SK-N-SH treated with all-trans-retinoic acid at 6 μM for 48 hours (cell line): ENCODE results near the gene HSD11B1.

Source experiments
- ISL1 ChIP-seq: fragments of 250-450 bp; sonication (Bioruptor Pico); IDR thresholded peaks from 2 replicates; pipeline ENCODE4 v2.1.2; 2022; ENCODE audit warnings: mild to moderate bottlenecking, moderate library complexity
- PPARA ChIP-seq: fragments of 250-450 bp; sonication (Bioruptor Pico); IDR thresholded peaks from 2 replicates; pipeline ENCODE4 v1.5.0; 2020; ENCODE audit warnings: mild to moderate bottlenecking, borderline replicate concordance
- RARB ChIP-seq: fragments of 250-450 bp; sonication (Bioruptor Pico); IDR thresholded peaks from 2 replicates; pipeline ENCODE4 v1.8.0; 2021; ENCODE audit warnings: mild to moderate bottlenecking, moderate library complexity
- TOX ChIP-seq: fragments of 250-450 bp; sonication (Bioruptor Pico); IDR thresholded peaks from 2 replicates; pipeline ENCODE4 v1.8.0; 2021; ENCODE audit warnings: mild to moderate bottlenecking, moderate library complexity, borderline replicate concordance
- TSHZ2 ChIP-seq: fragments of 250-450 bp; sonication (Bioruptor Pico); IDR thresholded peaks from 2 replicates; pipeline ENCODE4 v1.5.0; 2020; ENCODE audit warnings: mild to moderate bottlenecking, moderate library complexity
- ZNF565 ChIP-seq: fragments of 450-650 bp; formaldehyde crosslinking; conservative IDR thresholded peaks from 2 replicates; pipeline ENCODE4 v1.5.0; 2020; ENCODE audit warnings: low read depth, mild to moderate bottlenecking, moderate library complexity
- TF ChIP-seq, protein P1 (sequence below): fragments of 250-450 bp; sonication (Bioruptor Pico); IDR thresholded peaks from 2 replicates; pipeline ENCODE4 v1.5.1; 2020; ENCODE audit warnings: low read depth, mild to moderate bottlenecking, moderate library complexity
- TF ChIP-seq, protein P2 (sequence below): fragments of 250-450 bp; sonication (Bioruptor Pico); IDR thresholded peaks from 2 replicates; pipeline ENCODE4 v1.8.0; 2021; ENCODE audit warnings: low read depth, mild to moderate bottlenecking, moderate library complexity, borderline replicate concordance
- TF ChIP-seq, protein P3 (sequence below): fragments of 250-450 bp; sonication (Bioruptor Pico); IDR thresholded peaks from 2 replicates; pipeline ENCODE4 v1.8.0; 2020; ENCODE audit warnings: mild to moderate bottlenecking, moderate library complexity, borderline replicate concordance
- TF ChIP-seq, protein P4 (sequence below): fragments of 250-450 bp; sonication (Bioruptor Pico); IDR thresholded peaks from 2 replicates; pipeline ENCODE4 v1.5.1; 2021; ENCODE audit warnings: mild to moderate bottlenecking, moderate library complexity

DNA sequence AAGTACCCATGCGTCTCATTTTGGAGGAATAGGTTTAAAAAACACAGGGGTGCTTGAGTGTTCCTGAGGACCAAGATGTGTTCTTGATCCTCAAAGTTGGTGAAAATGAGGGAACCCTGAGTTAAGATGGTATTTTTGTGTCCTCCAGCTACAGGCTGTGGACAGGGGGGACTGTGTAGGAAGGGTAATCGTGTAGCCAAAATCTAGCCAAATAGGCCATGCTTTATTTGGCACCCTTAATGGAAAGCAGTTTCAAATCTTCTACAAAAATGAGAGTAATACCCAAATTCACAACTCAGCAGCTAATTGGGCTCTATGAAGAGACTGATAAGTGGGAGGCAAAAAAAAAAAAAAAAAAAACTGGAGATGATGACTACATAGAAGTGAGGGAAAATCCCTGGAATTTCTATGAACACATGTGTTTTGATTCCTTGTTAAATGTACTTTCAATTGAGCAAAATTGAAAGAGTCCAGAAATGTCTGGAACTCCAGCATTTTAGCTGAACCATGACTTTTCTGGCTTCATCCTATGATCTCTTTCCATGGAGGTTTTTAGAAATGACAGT is 470 bp downstream of the HSD11B1 start:
- TF ChIP-seq TOX = no peak
- TF ChIP-seq TSHZ2 (CRISPR knock-in tag) = no peak
- TF ChIP-seq PPARA (CRISPR knock-in tag) = no peak
- TF ChIP-seq, protein P1, sequence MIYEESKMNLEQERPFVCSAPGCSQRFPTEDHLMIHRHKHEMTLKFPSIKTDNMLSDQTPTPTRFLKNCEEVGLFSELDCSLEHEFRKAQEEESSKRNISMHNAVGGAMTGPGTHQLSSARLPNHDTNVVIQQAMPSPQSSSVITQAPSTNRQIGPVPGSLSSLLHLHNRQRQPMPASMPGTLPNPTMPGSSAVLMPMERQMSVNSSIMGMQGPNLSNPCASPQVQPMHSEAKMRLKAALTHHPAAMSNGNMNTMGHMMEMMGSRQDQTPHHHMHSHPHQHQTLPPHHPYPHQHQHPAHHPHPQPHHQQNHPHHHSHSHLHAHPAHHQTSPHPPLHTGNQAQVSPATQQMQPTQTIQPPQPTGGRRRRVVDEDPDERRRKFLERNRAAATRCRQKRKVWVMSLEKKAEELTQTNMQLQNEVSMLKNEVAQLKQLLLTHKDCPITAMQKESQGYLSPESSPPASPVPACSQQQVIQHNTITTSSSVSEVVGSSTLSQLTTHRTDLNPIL = no peak
- TF ChIP-seq ISL1 (CRISPR knock-in tag) = no peak
- TF ChIP-seq RARB (CRISPR knock-in tag) = no peak
- TF ChIP-seq, protein P2, sequence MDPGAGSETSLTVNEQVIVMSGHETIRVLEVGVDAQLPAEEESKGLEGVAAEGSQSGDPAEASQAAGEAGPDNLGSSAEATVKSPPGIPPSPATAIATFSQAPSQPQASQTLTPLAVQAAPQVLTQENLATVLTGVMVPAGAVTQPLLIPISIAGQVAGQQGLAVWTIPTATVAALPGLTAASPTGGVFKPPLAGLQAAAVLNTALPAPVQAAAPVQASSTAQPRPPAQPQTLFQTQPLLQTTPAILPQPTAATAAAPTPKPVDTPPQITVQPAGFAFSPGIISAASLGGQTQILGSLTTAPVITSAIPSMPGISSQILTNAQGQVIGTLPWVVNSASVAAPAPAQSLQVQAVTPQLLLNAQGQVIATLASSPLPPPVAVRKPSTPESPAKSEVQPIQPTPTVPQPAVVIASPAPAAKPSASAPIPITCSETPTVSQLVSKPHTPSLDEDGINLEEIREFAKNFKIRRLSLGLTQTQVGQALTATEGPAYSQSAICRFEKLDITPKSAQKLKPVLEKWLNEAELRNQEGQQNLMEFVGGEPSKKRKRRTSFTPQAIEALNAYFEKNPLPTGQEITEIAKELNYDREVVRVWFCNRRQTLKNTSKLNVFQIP = no peak
- TF ChIP-seq, protein P3, sequence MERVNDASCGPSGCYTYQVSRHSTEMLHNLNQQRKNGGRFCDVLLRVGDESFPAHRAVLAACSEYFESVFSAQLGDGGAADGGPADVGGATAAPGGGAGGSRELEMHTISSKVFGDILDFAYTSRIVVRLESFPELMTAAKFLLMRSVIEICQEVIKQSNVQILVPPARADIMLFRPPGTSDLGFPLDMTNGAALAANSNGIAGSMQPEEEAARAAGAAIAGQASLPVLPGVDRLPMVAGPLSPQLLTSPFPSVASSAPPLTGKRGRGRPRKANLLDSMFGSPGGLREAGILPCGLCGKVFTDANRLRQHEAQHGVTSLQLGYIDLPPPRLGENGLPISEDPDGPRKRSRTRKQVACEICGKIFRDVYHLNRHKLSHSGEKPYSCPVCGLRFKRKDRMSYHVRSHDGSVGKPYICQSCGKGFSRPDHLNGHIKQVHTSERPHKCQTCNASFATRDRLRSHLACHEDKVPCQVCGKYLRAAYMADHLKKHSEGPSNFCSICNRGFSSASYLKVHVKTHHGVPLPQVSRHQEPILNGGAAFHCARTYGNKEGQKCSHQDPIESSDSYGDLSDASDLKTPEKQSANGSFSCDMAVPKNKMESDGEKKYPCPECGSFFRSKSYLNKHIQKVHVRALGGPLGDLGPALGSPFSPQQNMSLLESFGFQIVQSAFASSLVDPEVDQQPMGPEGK = no peak
- no peak for TF ChIP-seq ZNF565
- TF ChIP-seq, protein P4, sequence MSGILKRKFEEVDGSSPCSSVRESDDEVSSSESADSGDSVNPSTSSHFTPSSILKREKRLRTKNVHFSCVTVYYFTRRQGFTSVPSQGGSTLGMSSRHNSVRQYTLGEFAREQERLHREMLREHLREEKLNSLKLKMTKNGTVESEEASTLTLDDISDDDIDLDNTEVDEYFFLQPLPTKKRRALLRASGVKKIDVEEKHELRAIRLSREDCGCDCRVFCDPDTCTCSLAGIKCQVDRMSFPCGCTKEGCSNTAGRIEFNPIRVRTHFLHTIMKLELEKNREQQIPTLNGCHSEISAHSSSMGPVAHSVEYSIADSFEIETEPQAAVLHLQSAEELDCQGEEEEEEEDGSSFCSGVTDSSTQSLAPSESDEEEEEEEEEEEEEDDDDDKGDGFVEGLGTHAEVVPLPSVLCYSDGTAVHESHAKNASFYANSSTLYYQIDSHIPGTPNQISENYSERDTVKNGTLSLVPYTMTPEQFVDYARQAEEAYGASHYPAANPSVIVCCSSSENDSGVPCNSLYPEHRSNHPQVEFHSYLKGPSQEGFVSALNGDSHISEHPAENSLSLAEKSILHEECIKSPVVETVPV (CRISPR knock-in tag) = no peak
